HepG2 (cell line): Measurements from ENCODE around the gene ACACB. TPM values are rescaled to one million over a fixed set of nuclear protein-coding genes. Genes with fewer than 3 reads are reported as not detected.

ENCODE experiments used
- ARID3A ChIP-seq: IDR thresholded peaks from 2 replicates; pipeline ENCODE4 v1.6.1; 2012; ENCODE audit warnings: low read depth, low read length, improper control_type of control experiment
- ARID4A ChIP-seq: sonication (generic); formaldehyde crosslinking; IDR thresholded peaks from 2 replicates; pipeline ENCODE4 v1.5.0; 2020; ENCODE audit warnings: mild to moderate bottlenecking, missing genetic modification reagents, borderline replicate concordance
- ARNT ChIP-seq: fragments of 450-650 bp; IDR thresholded peaks from 2 replicates; pipeline ENCODE4 v1.6.1; 2017
- ATF4 ChIP-seq, 2 experiments: fragments of 450-650 bp in 1 of 2; sonication (generic) in 1 of 2; formaldehyde crosslinking; IDR thresholded peaks; 2 replicates each; pipeline versions ENCODE4 v1.5.0 to v1.8.0; 2020 to 2022; ENCODE audit warnings: mild to moderate bottlenecking in 1 of 2, missing genetic modification reagents in 1 of 2
- CHCHD3 ChIP-seq: sonication (generic); formaldehyde crosslinking; IDR thresholded peaks from 2 replicates; pipeline ENCODE4 v1.8.0; 2022; ENCODE audit warnings: mild to moderate bottlenecking, missing genetic modification reagents, moderate library complexity
- DZIP1 ChIP-seq: sonication (generic); formaldehyde crosslinking; IDR thresholded peaks from 2 replicates; pipeline ENCODE4 v1.5.0; 2020; ENCODE audit warnings: mild to moderate bottlenecking, missing genetic modification reagents
- FOSL1 ChIP-seq: sonication (generic); formaldehyde crosslinking; IDR thresholded peaks from 2 replicates; pipeline ENCODE4 v1.9.0; 2021; ENCODE audit warnings: missing genetic modification reagents, borderline replicate concordance
- FOXC1 ChIP-seq: sonication (generic); formaldehyde crosslinking; IDR thresholded peaks from 2 replicates; pipeline ENCODE4 v1.8.0; 2022; ENCODE audit warnings: mild to moderate bottlenecking, missing genetic modification reagents, borderline replicate concordance
- KAT7 ChIP-seq: IDR thresholded peaks from 2 replicates; pipeline ENCODE4 v1.6.1; 2018; ENCODE audit warnings: borderline replicate concordance, missing compliant biosample characterization
- KLF12 ChIP-seq: sonication (generic); formaldehyde crosslinking; IDR thresholded peaks from 2 replicates; pipeline ENCODE4 v1.4.0; 2020; ENCODE audit warnings: missing genetic modification reagents, borderline replicate concordance
- MAFG ChIP-seq: sonication (generic); formaldehyde crosslinking; IDR thresholded peaks from 2 replicates; pipeline ENCODE4 v1.5.1; 2020; ENCODE audit warnings: mild to moderate bottlenecking, missing genetic modification reagents
- MTA1 ChIP-seq: sonication (generic); formaldehyde crosslinking; IDR thresholded peaks from 2 replicates; pipeline ENCODE4 v1.4.0; 2020; ENCODE audit warnings: missing genetic modification reagents, mild to moderate bottlenecking, borderline replicate concordance
- POLR2A ChIP-seq, 2 experiments: IDR thresholded peaks; 2 replicates each; pipeline ENCODE4 v1.6.1; 2011; ENCODE audit warnings: low read depth in 2 of 2, low read length in 2 of 2, mild to moderate bottlenecking in 1 of 2, moderate library complexity in 1 of 2; ENCODE audit not compliant: insufficient read depth in 1 of 2
- SPEN ChIP-seq: sonication (generic); formaldehyde crosslinking; IDR thresholded peaks from 2 replicates; pipeline ENCODE4 v1.5.1; 2020; ENCODE audit warnings: low read depth, mild to moderate bottlenecking, missing genetic modification reagents
- ZNF329 ChIP-seq: sonication (generic); formaldehyde crosslinking; IDR thresholded peaks from 2 replicates; pipeline ENCODE4 v1.9.0; 2021; ENCODE audit warnings: low read depth, mild to moderate bottlenecking, missing genetic modification reagents
- ZNF430 ChIP-seq: sonication (generic); formaldehyde crosslinking; IDR thresholded peaks from 2 replicates; pipeline ENCODE4 v1.9.0; 2021; ENCODE audit warnings: mild to moderate bottlenecking, missing genetic modification reagents
- ZNF446 ChIP-seq: sonication (generic); formaldehyde crosslinking; IDR thresholded peaks from 2 replicates; pipeline ENCODE4 v1.5.0; 2020; ENCODE audit warnings: mild to moderate bottlenecking, missing genetic modification reagents
- ZNF580 ChIP-seq: IDR thresholded peaks from 2 replicates; pipeline ENCODE4 v1.6.1; 2016; ENCODE audit warnings: low read depth, borderline replicate concordance
- ZNF704 ChIP-seq: sonication (generic); formaldehyde crosslinking; IDR thresholded peaks from 2 replicates; pipeline ENCODE4 v1.8.1; 2023; ENCODE audit warnings: mild to moderate bottlenecking, inconsistent platforms, moderate library complexity, missing genetic modification reagents, borderline replicate concordance
- polyA plus RNA-seq, 8 experiments: library from polyadenylated mRNA; depleted of rRNA in 3 of 8; stranded (reverse) in 7 of 8; unstranded in 1 of 8; fragments of >200 nt; fragmentation: Illumina TruSeq in 4 of 8; extraction: Trizol in 4 of 8; gene quantifications; 2 replicates each; pipeline versions ENCODE4 v1.2.1 to v1.2.3, GENCODE V29; 2011 to 2016; ENCODE audit warnings: low read depth in 4 of 8, missing spikeins in 1 of 8, mixed read lengths in 1 of 8; ENCODE audit not compliant: insufficient read depth in 1 of 8
- total RNA-seq, 5 experiments: library from RNA; depleted of rRNA; stranded (reverse); fragments of >200 nt; fragmentation: Illumina TruSeq; extraction: Trizol; gene quantifications; 2 replicates each; pipeline ENCODE4 v1.2.3, GENCODE V29; 2016; ENCODE audit warnings: low read depth in 1 of 5

Gene ACACB
- total and polyA plus RNA-seq, 2 of the 13 experiments (the other 11 are each of a cell fraction or from before 2014, with no cell fraction given): 6.2 to 8.6 TPM

GRCh38 chr12:109087250-109087649 lies 29.1 kb upstream of the ACACB start (continued):
- no peak for TF ChIP-seq ZNF704 (CRISPR knock-in tag)
- TF ChIP-seq SPEN (CRISPR knock-in tag): 0 out of 2 replicates have a peak, but pooled peaks have one; percentile 50
- peak; percentile 52; the same call in 1 of the 2 replicates for TF ChIP-seq ARID4A (CRISPR knock-in tag)
- no peak for TF ChIP-seq ZNF329
- TF ChIP-seq CHCHD3 (CRISPR knock-in tag): no peak
- no peak for TF ChIP-seq DZIP1
- TF ChIP-seq ZNF446 (CRISPR knock-in tag): no peak
- TF ChIP-seq ARID3A: 0 out of 2 replicates have a peak, but pooled peaks have one; percentile 21
- peak; percentile 53; the same call in 1 of the 2 replicates for TF ChIP-seq MTA1 (CRISPR knock-in tag)
- TF ChIP-seq ZNF580 (CRISPR knock-in tag): 0 out of 2 replicates have a peak, but pooled peaks have one; percentile 53
- no peak for TF ChIP-seq POLR2A (IDR thresholded peaks at IDR 0.05; ENCODE audit: insufficient read depth in 1 of 2, low read depth in 2 of 2, low read length in 2 of 2)
- 0 out of 2 replicates have a peak, but pooled peaks have one; percentile 43 for TF ChIP-seq FOXC1 (CRISPR knock-in tag)
- TF ChIP-seq ATF4 (CRISPR knock-in tag; IDR thresholded peaks at IDR 0.05): no peak
- 0 out of 2 replicates have a peak, but pooled peaks have one; percentile 38 for TF ChIP-seq KLF12 (CRISPR knock-in tag)
- no peak for TF ChIP-seq MAFG (CRISPR knock-in tag)
- TF ChIP-seq KAT7 (CRISPR knock-in tag): no peak
- TF ChIP-seq ZNF430 (CRISPR knock-in tag): 0 out of 2 replicates have a peak, but pooled peaks have one; percentile 30
- no peak for TF ChIP-seq FOSL1 (CRISPR knock-in tag)
- TF ChIP-seq ARNT: no peak
